ENCODE measurements around the gene DGKI. TPM values are rescaled to one million over a fixed set of nuclear protein-coding genes. Genes with fewer than 3 reads are reported as not detected.
A peak's percentile ranks its signal among the peaks of the same experiment; 100 is the strongest.

DGKI gene
- total RNA-seq = 98.6 TPM

- no peak for FAIRE-seq
- peak; percentile 76 to 88 for DNase-seq (ENCODE audit: low spot score in 2 of 2)
Measured at GRCh38 chr7:137846827-137847567, at the start of gene DGKI. DGKI (minus strand) TSS chr7:137846974.

GRCh38 chr7:137895301-137896221 lies 48.8 kb upstream of the DGKI start:
- DNase-seq (ENCODE audit: low spot score in 2 of 2) = no peak
- FAIRE-seq = no peak

- no peak for DNase-seq (ENCODE audit: low spot score in 2 of 2)
- FAIRE-seq = no peak
Measured at GRCh38 chr7:137893143-137893742, 46.5 kb upstream of the DGKI start.

GRCh38 chr7:137891016-137891655 lies 44.4 kb upstream of the DGKI start:
- FAIRE-seq = no peak
- DNase-seq (ENCODE audit: low spot score in 2 of 2) = no peak

- FAIRE-seq = no peak
Measured at GRCh38 chr7:137890449-137890921, 43.7 kb upstream of the DGKI start.

GRCh38 chr7:137888241-137888640 lies 41.5 kb upstream of the DGKI start:
- FAIRE-seq (no peak), DNase-seq (ENCODE audit: low spot score in 2 of 2) (no peak)

More at GRCh38 chr7:137890449-137890921, 43.7 kb upstream of the DGKI start:
- no peak for DNase-seq (ENCODE audit: low spot score in 2 of 2)

- FAIRE-seq (no peak), DNase-seq (ENCODE audit: low spot score in 2 of 2) (no peak)
Measured at GRCh38 chr7:137886746-137887145, 40.0 kb upstream of the DGKI start.

- DNase-seq (ENCODE audit: low spot score in 2 of 2) = no peak
Measured at GRCh38 chr7:137886281-137886680, 39.5 kb upstream of the DGKI start.

GRCh38 chr7:137885678-137886077 lies 38.9 kb upstream of the DGKI start:
- DNase-seq (ENCODE audit: low spot score in 2 of 2) (no peak), FAIRE-seq (no peak)

More at GRCh38 chr7:137886281-137886680, 39.5 kb upstream of the DGKI start:
- no peak for FAIRE-seq

GRCh38 chr7:137882806-137883205 lies 36.0 kb upstream of the DGKI start:
- FAIRE-seq (no peak), DNase-seq (ENCODE audit: low spot score in 2 of 2) (no peak)

GRCh38 chr7:137882261-137882668 lies 35.5 kb upstream of the DGKI start:
- DNase-seq (ENCODE audit: low spot score in 2 of 2) (no peak), FAIRE-seq (no peak)

GRCh38 chr7:137881607-137882260 lies 35.0 kb upstream of the DGKI start:
- FAIRE-seq = no peak

GRCh38 chr7:137880432-137880831 lies 33.7 kb upstream of the DGKI start:
- no peak for FAIRE-seq
- no peak for DNase-seq (ENCODE audit: low spot score in 2 of 2)

More at GRCh38 chr7:137881607-137882260, 35.0 kb upstream of the DGKI start:
- no peak for DNase-seq (ENCODE audit: low spot score in 2 of 2)

GRCh38 chr7:137879357-137880158 lies 32.8 kb upstream of the DGKI start:
- FAIRE-seq (no peak), DNase-seq (ENCODE audit: low spot score in 2 of 2) (no peak)

- no peak for DNase-seq (ENCODE audit: low spot score in 2 of 2)
- FAIRE-seq = no peak
Measured at GRCh38 chr7:137878333-137878961, 31.7 kb upstream of the DGKI start.

GRCh38 chr7:137877027-137877675 lies 30.4 kb upstream of the DGKI start:
- no peak for DNase-seq (ENCODE audit: low spot score in 2 of 2)
- FAIRE-seq = no peak

- DNase-seq (ENCODE audit: low spot score in 2 of 2) = no peak
Measured at GRCh38 chr7:137875746-137876145, 29.0 kb upstream of the DGKI start.

More at GRCh38 chr7:137875746-137876145, 29.0 kb upstream of the DGKI start:
- FAIRE-seq = no peak

Measured in frontal cortex (tissue), 4 donors.